Endothelial cell of umbilical vein (primary cell): Measurements from ENCODE around the gene ADTRP. TPM values are rescaled to one million over a fixed set of nuclear protein-coding genes. Genes with fewer than 3 reads are reported as not detected.
A peak's percentile ranks its signal among the peaks of the same experiment; 100 is the strongest.

Experiments used
- BruUV-seq: library from RNA; stranded (reverse); fragments of 400-500 nt; replicated peaks from 2 replicates; lab custom pipeline; 2021; lab: Mats Ljungman, UMichigan
- CTCF ChIA-PET: fragments of 300-600, 350-600 bp; sonication (Branson Sonifier 250); formaldehyde crosslinking; loops from one replicate; lab custom pipeline; 2021; ENCODE audit warnings: antibody characterized with exemption, inconsistent platforms; lab: Charles Lee
- POLR2A ChIA-PET: fragments of 300-600, 350-600 bp; sonication (Branson Sonifier 250); formaldehyde crosslinking; loops from one replicate; lab custom pipeline; 2021; ENCODE audit warnings: antibody characterized with exemption, inconsistent platforms; lab: Charles Lee
- DNase-seq: peaks from one replicate; pipeline ENCODE4 v3.0.0-alpha.2; 2011; ENCODE audit warnings: low read depth, low spot score
- FAIRE-seq: peaks from 2 replicates; lab custom pipeline; 2011; peaks lifted over from hg19 to GRCh38; lab: Jason Lieb, UNC
- H2AFZ ChIP-seq: 2 replicates; pipeline ENCODE4 v1.6.0; 2012; ENCODE audit warnings: low read depth, low read length, control low read depth, inconsistent platforms
- H3K27ac ChIP-seq: 2 replicates; pipeline ENCODE4 v1.5.1; 2011; ENCODE audit warnings: low read depth, mild to moderate bottlenecking, control low read depth, low read length, moderate library complexity; ENCODE audit not compliant: insufficient read depth
- H3K27me3 ChIP-seq, 2 experiments: 2 replicates each; pipeline versions ENCODE4 v1.6.0 to v1.6.1; 2011; ENCODE audit warnings: low read length in 2 of 2, mixed read lengths in 1 of 2; ENCODE audit not compliant: control insufficient read depth in 2 of 2, insufficient read depth in 2 of 2
- H3K36me3 ChIP-seq, 2 experiments: 2 replicates in 1 of 2; 3 replicates in 1 of 2; pipeline ENCODE4 v1.5.1; 2011; ENCODE audit warnings: low read length in 2 of 2, mild to moderate bottlenecking in 1 of 2, moderate library complexity in 1 of 2; ENCODE audit not compliant: control insufficient read depth in 2 of 2, insufficient read depth in 2 of 2; ENCODE audit errors: extremely low read depth in 1 of 2
- H3K4me1 ChIP-seq: 3 replicates; pipeline ENCODE4 v1.5.1; 2011; ENCODE audit warnings: mild to moderate bottlenecking, low read length; ENCODE audit not compliant: control insufficient read depth, insufficient read depth; ENCODE audit errors: extremely low read depth
- H3K4me2 ChIP-seq: 2 replicates; pipeline ENCODE4 v1.6.1; 2011; ENCODE audit warnings: low read length, control low read depth, mixed read lengths; ENCODE audit not compliant: insufficient read depth
- H3K4me3 ChIP-seq, 3 experiments: fragments of 200-600 bp in 1 of 3; sonication (generic), shearing (Covaris generic) in 1 of 3; replicated peaks in 1 of 3; 2 replicates each; pipeline ENCODE4 v1.5.1; 2011 to 2016; ENCODE audit warnings: control low read depth in 3 of 3, low read length in 3 of 3, mild to moderate bottlenecking in 2 of 3, inconsistent platforms in 1 of 3, low read depth in 1 of 3, moderate library complexity in 1 of 3; ENCODE audit not compliant: insufficient read depth in 1 of 3
- H3K79me2 ChIP-seq: 2 replicates; pipeline ENCODE4 v1.6.0; 2012; ENCODE audit warnings: low read length, inconsistent platforms; ENCODE audit not compliant: control insufficient read depth, insufficient read depth
- H3K9ac ChIP-seq: replicated peaks from 2 replicates; pipeline ENCODE3; 2011; ENCODE audit warnings: low read length, control low read depth; ENCODE audit not compliant: insufficient read depth; ENCODE audit errors: extremely low read depth
- H3K9me1 ChIP-seq: replicated peaks from 3 replicates; pipeline ENCODE4 v1.6.0; 2011; ENCODE audit warnings: mild to moderate bottlenecking, low read length; ENCODE audit not compliant: control insufficient read depth, insufficient read depth; ENCODE audit errors: extremely low read depth
- H3K9me3 ChIP-seq: replicated peaks from 2 replicates; pipeline ENCODE4 v1.5.1; 2012; ENCODE audit warnings: low read length, inconsistent platforms; ENCODE audit not compliant: control insufficient read depth, insufficient read depth
- H4K20me1 ChIP-seq: replicated peaks from 2 replicates; pipeline ENCODE3; 2011; ENCODE audit warnings: mild to moderate bottlenecking, low read length; ENCODE audit not compliant: control insufficient read depth, insufficient read depth; ENCODE audit errors: extremely low read depth
- CTCF ChIP-seq, 2 donors: IDR thresholded peaks; 1 replicate in 1 of 2; 2 replicates in 1 of 2; pipeline ENCODE4 v1.5.1; 2011; ENCODE audit warnings: low read length in 2 of 2, mild to moderate bottlenecking in 2 of 2, moderate library complexity in 2 of 2, control low read depth in 1 of 2, inconsistent platforms in 1 of 2, low read depth in 1 of 2; ENCODE audit not compliant: insufficient read depth in 1 of 2; ENCODE audit errors: extremely low read depth in 1 of 2
- EZH2 ChIP-seq: IDR thresholded peaks from 2 replicates; pipeline ENCODE4 v1.6.1; 2012; ENCODE audit warnings: borderline replicate concordance, low read depth, mild to moderate bottlenecking, moderate library complexity, low read length, inconsistent platforms; ENCODE audit not compliant: severe bottlenecking
- FOS ChIP-seq: IDR thresholded peaks from 2 replicates; pipeline ENCODE4 v1.6.1; 2011; ENCODE audit warnings: mild to moderate bottlenecking, low read length, moderate library complexity, borderline replicate concordance; ENCODE audit not compliant: insufficient read depth
- GATA2 ChIP-seq: IDR thresholded peaks from 2 replicates; pipeline ENCODE4 v1.7.0; 2011; ENCODE audit warnings: low read depth, mild to moderate bottlenecking, moderate library complexity, mixed read lengths, low read length; ENCODE audit not compliant: insufficient read length, insufficient read depth
- JUN ChIP-seq: IDR thresholded peaks from 2 replicates; pipeline ENCODE4 v1.6.1; 2011; ENCODE audit warnings: borderline replicate concordance, low read depth; ENCODE audit not compliant: insufficient read length, insufficient read depth
- MAX ChIP-seq: IDR thresholded peaks from 2 replicates; pipeline ENCODE4 v1.6.1; 2011; ENCODE audit not compliant: insufficient read depth, insufficient read length
- MYC ChIP-seq: IDR thresholded peaks from one replicate; pipeline ENCODE4 v1.6.1; 2011; ENCODE audit warnings: mild to moderate bottlenecking, low read depth, low read length
- POLR2A ChIP-seq: IDR thresholded peaks from 2 replicates; pipeline ENCODE4 v1.6.1; 2012; ENCODE audit warnings: low read depth, mild to moderate bottlenecking, control low read depth, low read length
- POLR2AphosphoS5 ChIP-seq: IDR thresholded peaks from 2 replicates; pipeline ENCODE4 v1.6.1; 2012; ENCODE audit warnings: low read depth, mild to moderate bottlenecking, control low read depth, low read length, moderate library complexity; ENCODE audit not compliant: insufficient read depth
- dilution Hi-C: fragments of 300-500 bp; cut with MboI; formaldehyde crosslinking; loops from one replicate; pipeline ENCODE4 v1.15.0; 2019; ENCODE audit warnings: low sequenced_read_pairs; ENCODE audit not compliant: extremely low pct_ligation_motif_present
- intact Hi-C: fragments of 100-400 bp; cut with micrococcal nuclease; formaldehyde crosslinking; loops from one replicate; pipeline ENCODE4 v1.10.0; 2022
- polyA plus RNA-seq, 4 experiments: library from polyadenylated mRNA; depleted of rRNA in 3 of 4; stranded (reverse) in 3 of 4; unstranded in 1 of 4; fragments of >200 nt; gene quantifications; 2 replicates each; pipeline versions ENCODE4 v1.2.1 to v1.2.3, GENCODE V29; 2011 to 2012; ENCODE audit warnings: missing spikeins in 1 of 4
- total RNA-seq: library from RNA; stranded (reverse); gene quantifications from 2 replicates; pipeline ENCODE4 v1.2.3, GENCODE V29; 2021

ADTRP gene
- total and polyA plus RNA-seq, 2 donors (not counting 3 experiments of a cell fraction or from before 2014, with no cell fraction given) = 3.3 to 4.4 TPM

- no TSS peak for BruUV-seq
- H3K4me1 ChIP-seq = peaks cover 45% of the 10 kb centered on the region
- intact Hi-C loops (no loop called here), dilution Hi-C loops (loop anchor here (25.0 kb wide), 1 partner anchor 515 kb away; the partner anchor contains the start of gene EDN1)
- no peaks in the 10 kb centered on the region for H3K36me3 ChIP-seq
- peak overlapping the region; percentile 94 for H3K27ac ChIP-seq
- no peaks in the 10 kb centered on the region for H3K27me3 ChIP-seq
- no peak overlapping the region for H3K9ac ChIP-seq
- peak; percentile 71 for FAIRE-seq
- TF ChIP-seq FOS (peak; percentile 72), EZH2 (no peak)
- no peak overlapping the region for H3K4me3 ChIP-seq
- peaks cover 2% of the 10 kb centered on the region for H3K79me2 ChIP-seq
- CTCF ChIA-PET = interaction anchor here (1.0 to 2.2 kb wide), 4 partner anchors 9 to 462 kb away, joined by 3 to 10 read pairs (median 4); no protein-coding TSS in a partner anchor
- no peak overlapping the region for H2AFZ ChIP-seq
- no peaks in the 10 kb centered on the region for H3K9me1 ChIP-seq
- DNase-seq = peak; percentile 60
- no peaks in the 10 kb centered on the region for H3K9me3 ChIP-seq
- H3K4me2 ChIP-seq = no peak overlapping the region
- no peaks in the 10 kb centered on the region for H4K20me1 ChIP-seq
- POLR2A ChIA-PET = no interaction called here
Observed at GRCh38 chr6:11772109-11772825, 6.3 kb downstream of the ADTRP start.

GRCh38 chr6:11771473-11772048 is 7.0 kb downstream of the ADTRP start:
- BruUV-seq = no TSS peak
- FAIRE-seq (peak; percentile 12), DNase-seq (no peak)
- ChIA-PET CTCF (interaction anchor here (1.0 to 2.2 kb wide), 4 partner anchors 12 to 462 kb away, joined by 3 to 10 read pairs (median 4); no protein-coding TSS in a partner anchor), POLR2A (interaction anchor here (0.6 to 0.7 kb wide), 2 partner anchors 145 to 238 kb away, joined by 3 read pairs; no protein-coding TSS in a partner anchor)
- H3K4me2 ChIP-seq = no peak overlapping the region
- no peaks in the 10 kb centered on the region for H4K20me1 ChIP-seq
- H2AFZ ChIP-seq = no peak overlapping the region
- peaks cover 51% of the 10 kb centered on the region for H3K4me1 ChIP-seq
- no peaks in the 10 kb centered on the region for H3K36me3 ChIP-seq
- H3K27me3 ChIP-seq = no peaks in the 10 kb centered on the region
- H3K9me3 ChIP-seq = no peaks in the 10 kb centered on the region
- dilution Hi-C loops (loop anchor here (25.0 kb wide), 1 partner anchor 516 kb away; the partner anchor contains the start of gene EDN1), intact Hi-C loops (no loop called here)
- H3K4me3 ChIP-seq = no peak overlapping the region
- H3K27ac ChIP-seq = peak overlapping the region; percentile 94
- no peak for TF ChIP-seq MAX
- TF ChIP-seq GATA2 = no peak
- no peak for TF ChIP-seq EZH2
- TF ChIP-seq MYC = no peak
- no peak for TF ChIP-seq POLR2AphosphoS5
- no peak for TF ChIP-seq JUN
- no peak for TF ChIP-seq POLR2A
- no peak for TF ChIP-seq CTCF (IDR thresholded peaks at IDR 0.05; ENCODE audit: extremely low read depth in 1 of 2, insufficient read depth in 1 of 2, low read depth in 1 of 2, low read length in 2 of 2)
- no peak for TF ChIP-seq FOS
- no peaks in the 10 kb centered on the region for H3K9me1 ChIP-seq
- H3K9ac ChIP-seq = peak overlapping the region; percentile 15
- H3K79me2 ChIP-seq = peaks cover 2% of the 10 kb centered on the region
